Fibroblast of the aortic adventitia (primary cell): ENCODE results near the gene THYN1. TPM values are rescaled to one million over a fixed set of nuclear protein-coding genes. Genes with fewer than 3 reads are reported as not detected.

Source experiments
- DNase-seq: peaks from one replicate; pipeline ENCODE4 v3.0.0-alpha.2; 2010; ENCODE audit warnings: low read depth
- H3K4me3 ChIP-seq: 2 replicates; pipeline ENCODE4 v1.5.1; 2011; ENCODE audit warnings: low read depth, mild to moderate bottlenecking, control low read depth, low read length, moderate library complexity
- CTCF ChIP-seq: IDR thresholded peaks from 2 replicates; pipeline ENCODE4 v1.5.1; 2011; ENCODE audit warnings: mild to moderate bottlenecking, low read length, control low read depth, inconsistent platforms; ENCODE audit not compliant: insufficient read depth
- total RNA-seq: library from RNA; depleted of rRNA; stranded (reverse); fragments of >200 nt; gene quantifications from 2 replicates; pipeline ENCODE4 v1.2.3, GENCODE V29; 2012; ENCODE audit warnings: low replicate concordance

THYN1 gene
- total RNA-seq, 1 donor = 54.5 TPM

DNA sequence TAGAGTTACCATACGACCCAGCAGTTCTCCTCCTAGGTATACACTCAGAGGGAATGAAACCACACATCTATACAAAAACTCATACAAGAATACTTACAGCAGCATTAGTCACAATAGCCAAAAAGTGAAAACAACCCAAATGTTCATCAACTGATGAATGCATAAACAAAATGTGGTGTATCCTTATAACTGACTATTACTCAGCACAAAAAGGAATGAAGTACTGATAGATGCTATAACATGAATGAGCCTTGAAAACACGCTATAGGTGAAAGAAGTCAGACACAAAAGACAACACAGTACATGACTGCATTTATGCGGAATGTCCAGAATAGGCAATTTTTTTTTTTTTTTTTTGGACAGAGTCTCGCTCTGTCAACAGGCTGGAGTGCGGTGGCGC lies 52.5 kb downstream of the THYN1 start:
- DNase-seq = no peak
- no peak overlapping the region for H3K4me3 ChIP-seq
- no peak for TF ChIP-seq CTCF

DNA sequence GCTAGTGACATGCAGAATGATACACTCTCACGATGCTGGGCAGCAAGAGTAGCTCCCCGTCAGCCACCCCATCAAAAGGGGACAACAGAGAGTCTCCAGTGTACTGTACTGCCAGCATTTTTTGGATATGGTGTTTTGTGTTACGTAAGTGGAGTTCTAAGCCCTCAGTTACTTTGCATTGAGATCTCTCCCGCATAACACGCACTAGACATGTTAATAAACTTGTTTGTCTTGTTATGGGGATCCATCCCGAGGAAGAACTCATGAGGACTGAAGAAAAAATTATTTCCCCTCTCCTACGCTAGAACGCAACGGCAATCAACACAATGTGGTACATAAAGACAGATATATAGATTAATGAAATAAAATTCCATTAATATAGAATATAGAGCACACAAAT lies 53.6 kb downstream of the THYN1 start:
- H3K4me3 ChIP-seq = no peak overlapping the region
- no peak for DNase-seq
- no peak for TF ChIP-seq CTCF

Other genes with a start within 250 kb of the THYN1 start
- 61.6 and 63.0 TPM in 2 replicates for gene JAM3, start 184.3 kb downstream of the THYN1 start, total RNA-seq
- gene NCAPD3, start 29.4 kb downstream of the THYN1 start, total RNA-seq = 10.8 and 29.7 TPM in 2 replicates
- gene VPS26B, start 28.7 kb downstream of the THYN1 start, total RNA-seq = 41.7 and 43.3 TPM in 2 replicates
- gene ACAD8, start 216 bp upstream of the THYN1 start, total RNA-seq = 15.2 and 17.3 TPM in 2 replicates
- not detected in 2 replicates for gene GLB1L3, start 23.0 kb upstream of the THYN1 start, total RNA-seq
- not detected in 2 replicates for gene GLB1L2, start 78.6 kb upstream of the THYN1 start, total RNA-seq
- gene B3GAT1, start 158.9 kb upstream of the THYN1 start, total RNA-seq = not detected in 2 replicates